Stomach (tissue), 4 donors: ENCODE data around the gene GPC6.

Experiments
- POLR2A ChIP-seq, 4 donors: fragments of 450-650 bp; IDR thresholded peaks; one replicate each; pipeline ENCODE4 v1.6.1; 2016; ENCODE audit warnings: antibody characterized with exemption in 4 of 4, control low read depth in 2 of 4, mild to moderate bottlenecking in 1 of 4, moderate library complexity in 1 of 4
- TF ChIP-seq, protein P1 (sequence below), 7 experiments: fragments of 450-650 bp in 4 of 7; fragments of 200-600 bp in 3 of 7; sonication (generic) in 3 of 7; IDR thresholded peaks; one replicate each; pipeline ENCODE4 v1.5.1; 2016 to 2019; ENCODE audit warnings: antibody characterized with exemption in 7 of 7, control low read depth in 2 of 7, mild to moderate bottlenecking in 1 of 7

DNA sequence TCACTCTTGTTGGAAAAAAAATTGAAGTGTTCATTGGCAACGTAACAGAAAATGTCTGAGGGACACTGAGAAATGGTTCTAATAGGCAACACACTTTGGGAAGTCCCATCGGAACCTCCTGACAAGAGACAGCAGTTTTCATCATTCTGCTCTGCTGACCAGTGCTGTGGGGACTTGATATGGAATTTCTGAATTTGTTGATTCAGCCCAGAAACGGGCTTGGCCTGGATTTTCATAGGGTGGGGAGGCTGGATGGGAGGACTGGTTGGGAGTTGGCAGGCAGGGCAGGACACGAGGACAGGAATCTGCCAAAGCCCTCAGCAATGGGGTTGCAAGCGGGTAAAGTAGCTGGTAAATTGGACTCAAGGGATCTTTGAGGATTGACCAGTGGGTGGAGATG is 1156.4 kb downstream of the GPC6 start:
- TF ChIP-seq, protein P1, sequence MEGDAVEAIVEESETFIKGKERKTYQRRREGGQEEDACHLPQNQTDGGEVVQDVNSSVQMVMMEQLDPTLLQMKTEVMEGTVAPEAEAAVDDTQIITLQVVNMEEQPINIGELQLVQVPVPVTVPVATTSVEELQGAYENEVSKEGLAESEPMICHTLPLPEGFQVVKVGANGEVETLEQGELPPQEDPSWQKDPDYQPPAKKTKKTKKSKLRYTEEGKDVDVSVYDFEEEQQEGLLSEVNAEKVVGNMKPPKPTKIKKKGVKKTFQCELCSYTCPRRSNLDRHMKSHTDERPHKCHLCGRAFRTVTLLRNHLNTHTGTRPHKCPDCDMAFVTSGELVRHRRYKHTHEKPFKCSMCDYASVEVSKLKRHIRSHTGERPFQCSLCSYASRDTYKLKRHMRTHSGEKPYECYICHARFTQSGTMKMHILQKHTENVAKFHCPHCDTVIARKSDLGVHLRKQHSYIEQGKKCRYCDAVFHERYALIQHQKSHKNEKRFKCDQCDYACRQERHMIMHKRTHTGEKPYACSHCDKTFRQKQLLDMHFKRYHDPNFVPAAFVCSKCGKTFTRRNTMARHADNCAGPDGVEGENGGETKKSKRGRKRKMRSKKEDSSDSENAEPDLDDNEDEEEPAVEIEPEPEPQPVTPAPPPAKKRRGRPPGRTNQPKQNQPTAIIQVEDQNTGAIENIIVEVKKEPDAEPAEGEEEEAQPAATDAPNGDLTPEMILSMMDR (IDR thresholded peaks at IDR 0.05): no peak
- TF ChIP-seq POLR2A (IDR thresholded peaks at IDR 0.05): no peak
